ENCODE data around the gene NEGR1.

Gene NEGR1

GRCh38 chr1:71645015-71645414, 637.3 kb downstream of the NEGR1 start:
- in situ Hi-C loops (cut with MboI; ENCODE audit: low pct_unique_long_range_greater_than_20kb, low sequenced_read_pairs, unreplicated experiment), result no loop called here
- DNase-seq (ENCODE audit: low spot score), result no peak
- no peak for TF ChIP-seq CTCF (IDR thresholded peaks at IDR 0.05; ENCODE audit: extremely low read depth, insufficient read depth, missing control alignments)

- no peak for TF ChIP-seq CTCF (IDR thresholded peaks at IDR 0.05; ENCODE audit: extremely low read depth, insufficient read depth, missing control alignments)
- DNase-seq (ENCODE audit: low spot score), result no peak
- in situ Hi-C loops (cut with MboI; ENCODE audit: low pct_unique_long_range_greater_than_20kb, low sequenced_read_pairs, unreplicated experiment), result no loop called here
These were observed 640.4 kb downstream of the NEGR1 start for GRCh38 chr1:71641903-71642302.

GRCh38 chr1:71640998-71641397, 641.3 kb downstream of the NEGR1 start:
- in situ Hi-C loops (cut with MboI; ENCODE audit: low pct_unique_long_range_greater_than_20kb, low sequenced_read_pairs, unreplicated experiment), result no loop called here
- TF ChIP-seq CTCF (IDR thresholded peaks at IDR 0.05; ENCODE audit: extremely low read depth, insufficient read depth, missing control alignments), result no peak
- no peak for DNase-seq (ENCODE audit: low spot score)

GRCh38 chr1:71640116-71640515, 642.2 kb downstream of the NEGR1 start:
- TF ChIP-seq CTCF (IDR thresholded peaks at IDR 0.05; ENCODE audit: extremely low read depth, insufficient read depth, missing control alignments), result no peak
- DNase-seq (ENCODE audit: low spot score), result no peak
- in situ Hi-C loops (cut with MboI; ENCODE audit: low pct_unique_long_range_greater_than_20kb, low sequenced_read_pairs, unreplicated experiment), result no loop called here

- no peak for TF ChIP-seq CTCF (IDR thresholded peaks at IDR 0.05; ENCODE audit: extremely low read depth, insufficient read depth, missing control alignments)
- no peak for DNase-seq (ENCODE audit: low spot score)
- in situ Hi-C loops (cut with MboI; ENCODE audit: low pct_unique_long_range_greater_than_20kb, low sequenced_read_pairs, unreplicated experiment), result no loop called here
These were observed 644.1 kb downstream of the NEGR1 start for GRCh38 chr1:71638081-71638766.

- TF ChIP-seq CTCF (IDR thresholded peaks at IDR 0.05; ENCODE audit: extremely low read depth, insufficient read depth, missing control alignments), result no peak
- in situ Hi-C loops (cut with MboI; ENCODE audit: low pct_unique_long_range_greater_than_20kb, low sequenced_read_pairs, unreplicated experiment), result no loop called here
- DNase-seq (ENCODE audit: low spot score), result no peak
These were observed 646.8 kb downstream of the NEGR1 start for GRCh38 chr1:71635568-71635967.

All from GM13977 (cell line).